GM19468 (cell line): ENCODE data around the gene SFRP2.

Experiments
- ATAC-seq: cut with Tn5 transposase; IDR thresholded peaks from one replicate; pipeline ENCODE4 v1.9.1; 2021; ENCODE audit warnings: mild to moderate bottlenecking, moderate library complexity, moderate number of reproducible peaks; ENCODE audit not compliant: unreplicated experiment; ENCODE audit errors: extremely low read depth

SFRP2 gene

GRCh38 chr4:153798901-153799693 is 10.2 kb upstream of the SFRP2 start:
- no peak for ATAC-seq

DNA sequence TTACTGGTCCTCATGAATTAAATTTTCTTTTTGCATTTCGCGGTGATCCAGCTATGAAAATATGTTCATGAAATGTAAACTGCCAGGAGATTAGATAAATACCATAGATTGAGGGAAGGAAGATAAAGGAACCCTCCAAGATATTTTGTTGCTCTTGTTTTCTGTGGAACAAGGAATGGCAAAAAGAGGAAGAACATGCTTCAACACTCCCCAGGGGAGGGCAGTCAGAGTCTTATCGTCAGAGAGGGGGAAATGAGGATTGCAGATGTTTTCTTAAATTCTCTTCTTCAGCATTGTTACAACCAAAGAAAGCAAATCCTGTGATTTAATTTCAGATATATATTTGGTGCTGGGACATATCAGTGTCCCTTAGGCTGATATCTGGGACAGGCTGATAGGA is 9.5 kb upstream of the SFRP2 start:
- no peak for ATAC-seq

DNA sequence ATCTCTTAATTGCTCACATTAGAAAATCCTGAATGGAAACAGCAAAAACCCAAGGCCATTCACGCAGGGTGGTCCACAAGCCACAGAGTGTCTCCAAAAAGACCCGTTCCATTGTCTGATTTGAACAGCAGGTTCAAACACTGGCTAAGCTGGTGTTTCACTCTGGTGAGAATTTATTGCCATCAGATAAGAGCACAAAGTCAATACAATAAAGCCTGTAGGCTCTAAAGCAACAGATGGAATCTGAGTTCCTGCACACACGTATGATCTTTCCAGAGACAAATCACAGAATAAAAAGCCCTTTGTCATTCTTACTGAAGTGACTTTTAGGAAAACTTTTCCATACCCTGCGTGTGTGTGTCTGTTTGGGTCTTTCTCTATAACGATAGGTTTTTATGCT is 5.1 kb upstream of the SFRP2 start:
- ATAC-seq = no peak

DNA sequence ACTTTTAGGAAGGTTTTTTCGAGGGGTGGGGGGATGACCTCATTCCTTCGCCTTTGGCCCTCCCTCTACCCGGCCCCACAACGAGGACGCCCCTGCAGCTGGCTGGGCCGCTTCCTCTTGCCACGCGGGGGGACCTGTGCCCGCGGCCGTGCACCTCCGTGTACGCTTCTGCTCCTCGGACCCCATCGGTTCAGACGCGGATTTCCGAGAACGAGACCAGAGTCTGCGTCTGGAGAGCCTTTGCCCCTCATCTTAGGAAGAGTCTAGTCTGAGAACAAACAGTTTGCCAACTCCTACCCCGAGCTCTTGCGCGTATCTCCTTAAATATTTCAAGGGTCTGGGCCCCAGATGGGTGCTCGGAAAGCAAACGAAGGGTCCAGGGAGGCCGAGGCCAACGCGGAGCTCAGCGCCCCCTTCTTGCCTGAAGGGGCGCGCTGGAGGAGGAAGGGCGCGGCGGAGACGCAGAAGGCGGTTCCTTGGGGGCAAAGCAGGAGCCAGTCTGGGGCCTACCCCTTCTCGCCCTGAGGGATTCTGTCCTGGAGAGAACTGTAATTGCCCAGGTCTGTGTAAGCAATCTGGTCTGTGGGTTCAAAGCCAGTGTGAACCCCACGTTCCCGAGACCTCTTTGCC is 3.9 kb upstream of the SFRP2 start:
- no peak for ATAC-seq

DNA sequence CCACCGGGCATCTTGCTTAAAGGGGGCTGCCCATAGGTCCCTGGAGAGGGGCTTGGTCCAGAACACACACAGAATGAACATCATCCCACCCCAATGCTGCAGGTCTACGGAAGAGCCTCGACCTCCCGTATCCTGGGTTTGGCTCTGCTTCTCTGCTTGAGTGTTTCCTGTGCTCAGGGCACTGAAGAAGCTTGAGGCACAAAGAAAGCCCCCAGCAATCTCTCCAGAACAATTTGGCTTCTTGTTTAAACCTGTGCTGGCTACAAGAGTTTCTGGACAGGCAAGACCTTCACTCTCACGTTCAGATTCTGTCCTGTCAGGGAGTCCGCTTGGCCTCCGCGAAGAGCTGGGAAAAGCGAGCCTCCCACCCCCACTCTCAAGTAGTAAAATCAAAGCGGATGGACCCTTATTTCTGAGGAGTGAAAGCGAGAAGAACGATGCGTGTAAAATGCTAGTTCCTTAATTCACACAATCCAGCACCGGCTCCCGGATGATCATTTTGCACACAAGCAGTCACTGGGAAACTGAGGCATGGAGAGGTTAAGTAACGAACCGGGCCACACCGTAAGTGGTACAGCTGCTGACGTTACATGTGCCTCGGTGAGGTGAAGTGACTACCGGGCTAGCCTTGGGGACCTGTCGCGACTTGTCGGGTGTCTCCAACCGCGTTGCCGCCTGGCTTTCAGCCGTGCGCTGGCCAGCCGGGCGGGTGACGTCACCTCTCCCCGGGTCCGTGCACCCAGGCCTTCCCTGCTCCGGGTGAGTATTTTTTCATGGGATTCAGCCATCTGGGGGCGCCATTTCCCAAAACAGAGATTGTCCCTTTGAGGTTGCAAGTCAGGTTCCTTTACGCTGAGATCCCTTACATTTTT is 3.1 kb upstream of the SFRP2 start:
- no peak for ATAC-seq

- no peak for ATAC-seq
Observed at GRCh38 chr4:153790962-153791551, 2.2 kb upstream of the SFRP2 start.

- ATAC-seq = no peak
Observed at GRCh38 chr4:153790500-153790865, 1.6 kb upstream of the SFRP2 start.

DNA sequence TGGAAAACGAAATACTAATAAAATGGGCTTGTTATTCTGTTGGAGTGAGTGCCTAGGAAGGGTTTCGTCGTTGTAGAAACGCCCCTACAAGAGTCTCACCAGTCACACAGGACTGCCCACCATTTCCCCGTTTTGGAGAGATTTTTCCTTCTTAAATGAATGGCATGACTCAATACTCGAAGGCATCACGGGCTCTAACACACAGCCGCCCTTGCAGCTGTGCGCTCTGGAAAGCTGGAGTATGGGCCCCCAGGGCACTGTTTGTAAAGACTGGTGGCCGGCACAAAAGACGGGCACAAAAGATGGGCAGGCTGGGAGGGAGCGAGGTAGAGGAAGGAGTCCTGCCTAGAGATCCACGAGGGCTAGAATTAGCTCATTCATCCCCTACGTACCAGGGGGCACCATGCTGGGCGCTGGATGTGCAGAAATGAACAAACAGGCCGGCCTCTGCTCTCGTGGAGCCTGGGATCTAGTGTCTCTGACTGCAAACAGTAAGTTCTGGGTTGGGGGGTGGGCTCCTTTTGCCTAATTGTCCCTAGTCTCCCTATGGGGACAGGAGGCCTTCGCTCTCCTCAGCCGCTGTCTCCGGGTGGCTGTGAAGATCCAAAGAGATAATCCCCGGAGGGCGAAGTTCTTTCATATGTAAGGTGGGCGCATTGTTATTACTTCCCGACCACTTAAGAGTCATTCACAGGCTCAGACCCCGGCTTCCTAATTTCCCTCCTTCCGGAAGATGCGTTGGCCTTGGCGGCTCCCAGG is 1.0 kb upstream of the SFRP2 start:
- no peak for ATAC-seq

DNA sequence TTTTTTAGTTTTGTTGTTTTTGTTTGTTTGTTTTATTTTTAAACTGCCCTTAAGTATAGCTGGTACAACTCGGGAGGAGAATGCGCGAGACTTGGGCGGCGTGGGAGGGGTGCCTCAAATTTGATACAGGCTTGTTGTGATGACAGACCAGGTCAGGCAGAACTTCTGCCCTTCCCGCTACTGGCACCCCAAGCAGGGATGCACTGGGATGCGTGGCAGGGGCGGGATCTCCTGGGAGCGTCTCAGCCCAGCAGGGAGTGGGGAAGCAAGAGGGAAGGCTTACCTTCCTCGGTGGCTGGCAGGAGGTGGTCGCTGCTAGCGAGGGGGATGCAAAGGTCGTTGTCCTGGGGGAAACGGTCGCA is 851 bp downstream of the SFRP2 start:
- ATAC-seq = no peak

- no peak for ATAC-seq
Observed at GRCh38 chr4:153787575-153787974, 1.3 kb downstream of the SFRP2 start.

GRCh38 chr4:153787061-153787560 is 1.8 kb downstream of the SFRP2 start:
- ATAC-seq = no peak

- ATAC-seq = no peak
Observed at GRCh38 chr4:153785910-153786721, 2.8 kb downstream of the SFRP2 start.

- no peak for ATAC-seq
Observed at GRCh38 chr4:153784166-153784699, 4.7 kb downstream of the SFRP2 start.

DNA sequence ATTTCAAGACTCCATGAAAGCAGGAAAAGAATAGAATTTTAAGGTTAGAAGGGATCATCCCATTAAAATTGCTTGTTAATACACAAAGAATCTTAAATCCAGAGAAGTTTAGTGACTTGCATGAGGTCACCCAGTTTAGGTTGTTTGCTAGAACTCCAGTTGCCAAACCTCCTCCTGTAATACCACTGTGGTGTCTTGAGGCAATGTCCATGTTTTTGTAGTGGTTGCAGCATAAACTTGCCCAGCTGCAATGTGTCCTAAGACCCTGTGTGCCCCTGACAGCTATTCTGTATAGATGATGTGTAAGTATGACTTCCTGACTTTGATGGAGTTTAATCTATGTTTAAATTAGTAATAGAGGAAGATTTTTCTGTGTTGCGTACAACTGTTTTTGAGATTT is 6.3 kb downstream of the SFRP2 start:
- no peak for ATAC-seq

- no peak for ATAC-seq
Observed at GRCh38 chr4:153781717-153782416, 7.0 kb downstream of the SFRP2 start.

GRCh38 chr4:153781280-153781679 is 7.6 kb downstream of the SFRP2 start:
- ATAC-seq = no peak

DNA sequence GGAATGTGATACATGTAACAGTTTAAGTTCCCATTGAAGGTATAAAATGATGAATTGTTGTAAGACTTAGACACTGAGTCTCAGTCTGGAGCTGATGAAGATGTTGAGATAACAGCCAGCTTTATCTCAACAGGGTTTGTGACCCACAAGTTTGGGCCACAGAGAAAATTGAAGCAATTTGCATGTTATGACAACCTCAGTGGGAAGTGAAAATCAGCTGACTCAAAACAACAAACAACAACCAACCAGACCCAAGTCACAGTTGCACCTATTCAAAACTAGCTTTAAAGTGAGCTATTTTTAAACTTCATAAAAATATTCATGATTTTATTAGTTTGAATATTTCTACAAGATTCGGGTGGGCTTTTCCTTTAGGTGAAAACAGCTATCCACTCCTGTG is 8.0 kb downstream of the SFRP2 start:
- peak; percentile 64 for ATAC-seq

- no peak for ATAC-seq
Observed at GRCh38 chr4:153780221-153780620, 8.7 kb downstream of the SFRP2 start.
